Head of caudate nucleus (tissue), 42 donors: ENCODE measurements around the gene CLIC6.
A peak's percentile ranks its signal among the peaks of the same experiment; 100 is the strongest.

Source experiments
- DNase-seq, 42 donors: peaks; one replicate each; pipeline versions ENCODE4 v3.0.0 to v3.0.0-alpha.2; 2020 to 2021; ENCODE audit warnings: mixed read lengths in 7 of 42
- intact Hi-C: fragments of 100-400 bp; cut with DNase I; formaldehyde crosslinking; loops from one replicate; pipeline ENCODE4 v1.15.0; 2022

CLIC6 gene

GRCh38 chr21:34688715-34689114 lies 19.9 kb downstream of the CLIC6 start:
- intact Hi-C loops: no loop called here
- DNase-seq: no peak

- no peak for DNase-seq
- intact Hi-C loops: no loop called here
Measured at GRCh38 chr21:34690041-34690792, 21.4 kb downstream of the CLIC6 start.

GRCh38 chr21:34690793-34691175 lies 22.0 kb downstream of the CLIC6 start:
- intact Hi-C loops: no loop called here
- DNase-seq: no peak

GRCh38 chr21:34691390-34692032 lies 22.7 kb downstream of the CLIC6 start:
- DNase-seq: no peak
- intact Hi-C loops: no loop called here

GRCh38 chr21:34692458-34693020 lies 23.7 kb downstream of the CLIC6 start:
- intact Hi-C loops: no loop called here
- no peak for DNase-seq

GRCh38 chr21:34693192-34693810 lies 24.5 kb downstream of the CLIC6 start:
- intact Hi-C loops: no loop called here
- DNase-seq: peak in 30 of 42 donors; percentile 12 to 79 (median 53)

- DNase-seq: no peak
- intact Hi-C loops: no loop called here
Measured at GRCh38 chr21:34695434-34695833, 26.6 kb downstream of the CLIC6 start.

- intact Hi-C loops: no loop called here
- no peak for DNase-seq
Measured at GRCh38 chr21:34696121-34696520, 27.3 kb downstream of the CLIC6 start.

- no peak for DNase-seq
- intact Hi-C loops: no loop called here
Measured at GRCh38 chr21:34697826-34698225, 29.0 kb downstream of the CLIC6 start.

GRCh38 chr21:34698270-34699015 lies 29.6 kb downstream of the CLIC6 start:
- intact Hi-C loops: no loop called here
- no peak for DNase-seq

- DNase-seq: no peak
- intact Hi-C loops: no loop called here
Measured at GRCh38 chr21:34700605-34701004, 31.8 kb downstream of the CLIC6 start.

- no peak for DNase-seq
Measured at GRCh38 chr21:34701726-34702125, 32.9 kb downstream of the CLIC6 start.

GRCh38 chr21:34702341-34703170 lies 33.8 kb downstream of the CLIC6 start:
- intact Hi-C loops: no loop called here
- peak in 4 of 42 donors; percentile 5 to 20 (median 10) for DNase-seq

More at GRCh38 chr21:34701726-34702125, 32.9 kb downstream of the CLIC6 start:
- intact Hi-C loops: no loop called here

GRCh38 chr21:34703571-34703970 lies 34.8 kb downstream of the CLIC6 start:
- DNase-seq: no peak
- intact Hi-C loops: no loop called here

GRCh38 chr21:34704119-34704518 lies 35.3 kb downstream of the CLIC6 start:
- DNase-seq: peak in 15 of 42 donors; percentile 5 to 72 (median 32)
- intact Hi-C loops: no loop called here

- DNase-seq: no peak
- intact Hi-C loops: no loop called here
Measured at GRCh38 chr21:34705011-34705410, 36.2 kb downstream of the CLIC6 start.

GRCh38 chr21:34706337-34706736 lies 37.5 kb downstream of the CLIC6 start:
- no peak for DNase-seq
- intact Hi-C loops: no loop called here

GRCh38 chr21:34707876-34708325 lies 39.1 kb downstream of the CLIC6 start:
- DNase-seq: no peak
- intact Hi-C loops: no loop called here
